Mucosa of stomach (tissue), 1 donor: ENCODE measurements around the gene VWA5A.

Experiments
- H3K27me3 ChIP-seq: one replicate; pipeline ENCODE4 v1.7.0; 2013; ENCODE audit warnings: mild to moderate bottlenecking, low read length; ENCODE audit not compliant: control insufficient read depth, insufficient read depth
- H3K36me3 ChIP-seq: one replicate; pipeline ENCODE4 v1.7.0; 2013; ENCODE audit warnings: low read length; ENCODE audit not compliant: control insufficient read depth, insufficient read depth
- H3K4me1 ChIP-seq: one replicate; pipeline ENCODE4 v1.7.0; 2013; ENCODE audit warnings: mild to moderate bottlenecking, low read length; ENCODE audit not compliant: control insufficient read depth, insufficient read depth
- H3K4me3 ChIP-seq: one replicate; pipeline ENCODE4 v1.7.0; 2013; ENCODE audit warnings: low read length
- H3K9ac ChIP-seq: one replicate; pipeline ENCODE4 v1.7.0; 2013; ENCODE audit warnings: mild to moderate bottlenecking, low read length, moderate library complexity
- H3K9me3 ChIP-seq: one replicate; pipeline ENCODE4 v1.7.0; 2013; ENCODE audit warnings: mild to moderate bottlenecking, low read length, moderate library complexity; ENCODE audit not compliant: control insufficient read depth
- donor health status: Pancreatic carcinoma.

The VWA5A gene

GRCh38 chr11:124179310-124179709, 64.1 kb downstream of the VWA5A start:
- Histone ChIP-seq H3K4me3 (no peak overlapping the region), H3K9ac (no peak overlapping the region), H3K4me1 (no peaks in the 10 kb centered on the region), H3K9me3 (no peaks in the 10 kb centered on the region), H3K36me3 (no peaks in the 10 kb centered on the region), H3K27me3 (no peaks in the 10 kb centered on the region)

- Histone ChIP-seq H3K9ac (no peak within 1 kb of the TSS), H3K4me1 (no peaks in the 10 kb centered on the region), H3K9me3 (no peaks in the 10 kb centered on the region), H3K27me3 (no peaks in the 10 kb centered on the region), H3K36me3 (no peaks in the 10 kb centered on the region), H3K4me3 (no peak within 1 kb of the TSS)
Measured at GRCh38 chr11:124183068-124183467, 67.8 kb downstream of the VWA5A start, which contains the start of gene OR10D3. TSS of gene OR10D3 (plus strand) at chr11:124183345. CDS start at chr11:124185270, 1,925 bp downstream.

GRCh38 chr11:124190298-124191139, 75.3 kb downstream of the VWA5A start:
- Histone ChIP-seq H3K9me3 (no peaks in the 10 kb centered on the region), H3K4me3 (no peak overlapping the region), H3K36me3 (no peaks in the 10 kb centered on the region), H3K4me1 (no peaks in the 10 kb centered on the region), H3K9ac (no peak overlapping the region), H3K27me3 (no peaks in the 10 kb centered on the region)

GRCh38 chr11:124193221-124194010, 78.2 kb downstream of the VWA5A start:
- Histone ChIP-seq H3K4me1 (no peaks in the 10 kb centered on the region), H3K36me3 (no peaks in the 10 kb centered on the region), H3K9me3 (no peaks in the 10 kb centered on the region), H3K9ac (no peak overlapping the region), H3K27me3 (no peaks in the 10 kb centered on the region), H3K4me3 (no peak overlapping the region)

- Histone ChIP-seq H3K4me3 (no peak overlapping the region), H3K9me3 (no peaks in the 10 kb centered on the region), H3K4me1 (no peaks in the 10 kb centered on the region)
Measured at GRCh38 chr11:124194293-124195188, 79.3 kb downstream of the VWA5A start.

GRCh38 chr11:124195189-124195734, 80.0 kb downstream of the VWA5A start:
- no peaks in the 10 kb centered on the region for H3K9me3 ChIP-seq
- no peak overlapping the region for H3K4me3 ChIP-seq
- H3K27me3 ChIP-seq = no peaks in the 10 kb centered on the region
- no peaks in the 10 kb centered on the region for H3K36me3 ChIP-seq
- no peaks in the 10 kb centered on the region for H3K4me1 ChIP-seq
- no peak overlapping the region for H3K9ac ChIP-seq

More at GRCh38 chr11:124194293-124195188, 79.3 kb downstream of the VWA5A start:
- no peaks in the 10 kb centered on the region for H3K27me3 ChIP-seq
- no peaks in the 10 kb centered on the region for H3K36me3 ChIP-seq
- no peak overlapping the region for H3K9ac ChIP-seq
